Fibroblast of peridontal ligament (primary cell): ENCODE data around the gene SEMA5A.

Experiments
- DNase-seq: peaks from one replicate; pipeline ENCODE4 v3.0.0-alpha.2; 2010; ENCODE audit errors: extremely low read depth

SEMA5A gene

DNA sequence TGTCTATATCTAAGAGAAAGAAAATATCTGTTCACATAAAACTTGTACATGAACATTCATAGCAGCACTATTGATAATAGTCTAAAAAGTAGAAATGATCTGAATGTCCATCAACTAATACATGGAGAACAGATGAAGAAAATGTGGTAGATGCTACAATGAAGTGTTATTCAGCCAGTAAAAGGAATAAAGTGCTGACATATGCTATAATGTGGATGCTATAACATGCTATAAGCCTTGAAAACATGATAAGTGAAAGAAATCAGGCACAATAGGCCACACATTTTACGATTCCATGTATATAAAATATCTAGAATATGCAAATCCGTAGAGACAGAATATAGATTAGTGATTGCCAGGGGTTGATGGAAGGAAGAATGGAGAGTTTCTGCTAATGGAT is 146.8 kb downstream of the SEMA5A start:
- DNase-seq = no peak

- no peak for DNase-seq
Measured at GRCh38 chr5:9398227-9398626, 147.6 kb downstream of the SEMA5A start.

DNA sequence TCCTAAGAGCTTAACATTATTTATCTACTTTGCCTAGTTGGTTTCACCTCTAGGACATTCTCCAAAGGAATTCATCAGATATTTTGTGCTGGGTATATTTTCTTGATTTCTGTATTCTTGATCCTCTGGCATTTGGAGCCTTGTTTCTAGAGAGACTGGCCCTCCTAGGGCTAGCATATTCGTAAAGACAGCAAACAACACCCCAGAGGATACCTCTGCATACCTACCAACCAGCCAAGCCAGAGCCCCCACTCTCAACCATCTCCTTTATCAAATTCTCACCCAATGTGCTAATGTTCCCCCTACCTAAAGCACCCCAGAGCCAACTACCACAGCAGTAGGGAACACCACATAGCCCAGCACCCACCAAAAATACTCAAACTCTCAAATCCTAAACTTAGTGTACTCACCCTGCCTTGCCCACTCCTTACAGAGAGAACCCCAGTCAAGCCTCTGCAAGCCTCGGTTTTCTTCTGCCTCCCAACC is 149.5 kb downstream of the SEMA5A start:
- DNase-seq = no peak

GRCh38 chr5:9395706-9396105 is 150.2 kb downstream of the SEMA5A start:
- DNase-seq = peak; percentile 35

DNA sequence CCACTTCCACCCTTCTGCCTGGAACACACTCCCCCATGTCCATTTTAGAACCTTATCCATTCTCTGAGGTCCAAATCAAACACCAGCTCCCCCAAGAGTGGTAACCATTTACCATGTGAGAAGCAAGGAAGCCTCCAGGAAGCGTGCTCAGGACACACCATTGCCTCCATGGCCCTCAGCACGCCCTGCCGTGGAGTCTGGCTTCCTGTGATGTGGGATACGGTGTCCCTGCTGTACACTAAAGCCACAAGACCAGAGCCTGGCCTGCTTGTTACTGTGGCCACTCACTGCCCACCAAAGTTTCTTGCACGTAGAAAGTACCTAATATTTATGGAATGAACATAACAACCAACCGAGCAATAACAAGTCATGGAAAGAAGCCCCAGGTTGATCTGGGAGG is 151.7 kb downstream of the SEMA5A start:
- no peak for DNase-seq

- no peak for DNase-seq
Measured at GRCh38 chr5:9392625-9393024, 153.2 kb downstream of the SEMA5A start.

GRCh38 chr5:9391080-9391479 is 154.8 kb downstream of the SEMA5A start:
- DNase-seq = no peak

- no peak for DNase-seq
Measured at GRCh38 chr5:9390113-9390512, 155.8 kb downstream of the SEMA5A start.

DNA sequence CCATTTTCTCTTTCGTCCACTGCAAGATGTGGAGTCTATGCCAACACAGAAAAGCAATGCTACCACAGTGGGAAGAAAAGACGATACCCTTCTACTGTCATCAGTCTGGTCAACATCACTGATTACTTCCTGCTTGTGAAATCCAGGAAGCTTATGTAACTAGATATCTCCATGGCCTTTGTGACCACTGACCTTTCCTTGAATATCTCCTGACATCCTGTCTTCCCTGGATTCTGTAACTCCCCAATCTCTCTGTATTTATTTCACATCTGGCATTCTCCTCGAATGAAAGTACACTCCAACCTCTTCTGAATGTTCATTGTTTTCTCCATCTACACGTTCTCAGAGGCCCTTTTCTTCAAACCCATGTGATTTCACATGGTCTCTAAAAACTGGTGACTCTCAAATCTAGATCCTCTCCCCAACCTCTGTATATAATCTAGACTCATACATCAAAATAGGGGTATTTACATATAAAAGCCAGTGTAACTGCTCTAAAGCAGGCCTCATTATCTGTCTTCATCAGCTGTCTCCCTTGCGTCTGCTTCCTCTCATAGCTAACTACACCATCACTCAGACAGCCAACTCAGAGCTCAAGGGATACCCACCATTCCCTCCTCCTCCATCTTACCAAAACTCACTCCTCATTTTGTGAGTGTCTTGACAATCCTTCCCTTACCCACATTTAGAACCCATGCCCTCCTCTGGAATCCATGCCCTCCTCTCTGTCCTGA is 156.8 kb downstream of the SEMA5A start:
- DNase-seq = no peak

- peak; percentile 28 for DNase-seq
Measured at GRCh38 chr5:9387879-9388278, 158.0 kb downstream of the SEMA5A start.

DNA sequence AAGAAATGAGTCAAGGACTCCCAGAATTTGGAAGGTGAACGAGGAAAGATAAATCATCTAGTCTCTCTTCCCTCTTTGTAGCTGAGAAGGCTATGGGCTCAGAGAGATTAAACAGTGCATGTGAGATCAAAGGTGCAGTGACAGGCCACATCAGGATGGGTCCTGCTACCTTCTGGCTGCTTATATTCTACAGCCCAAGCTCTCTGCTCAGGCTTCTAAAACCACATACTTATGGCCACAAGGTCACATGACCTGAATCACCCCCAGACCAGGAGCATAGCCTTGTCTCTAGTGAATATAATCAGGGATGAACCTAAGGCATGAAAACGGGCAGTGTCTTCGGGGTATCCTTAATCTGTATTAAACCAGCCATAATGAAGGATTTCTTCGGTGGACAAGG is 158.9 kb downstream of the SEMA5A start:
- DNase-seq = no peak

- DNase-seq = no peak
Measured at GRCh38 chr5:9382522-9382921, 163.4 kb downstream of the SEMA5A start.

DNA sequence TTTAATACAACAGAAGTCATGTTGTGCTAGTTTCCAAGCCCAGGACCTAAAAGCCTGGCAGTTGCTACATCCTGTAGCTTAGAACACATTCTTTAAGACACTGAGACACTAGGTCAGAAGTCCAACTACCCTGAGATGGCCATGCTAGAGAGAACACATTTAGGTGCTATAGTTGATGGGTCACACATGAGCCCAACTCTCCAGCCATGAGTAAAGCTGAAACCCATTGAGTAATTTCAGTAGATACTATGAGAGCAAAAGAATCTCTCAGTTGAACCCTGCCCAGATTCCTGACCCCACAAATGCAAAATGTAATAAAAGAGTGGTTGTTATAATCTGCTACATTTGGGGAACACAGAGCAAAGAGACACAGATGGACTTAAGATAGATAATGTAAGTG is 164.4 kb downstream of the SEMA5A start:
- DNase-seq = no peak

- no peak for DNase-seq
Measured at GRCh38 chr5:9380109-9380508, 165.8 kb downstream of the SEMA5A start.

GRCh38 chr5:9376363-9377117 is 169.3 kb downstream of the SEMA5A start:
- peak; percentile 26 for DNase-seq

GRCh38 chr5:9375756-9376155 is 170.1 kb downstream of the SEMA5A start:
- DNase-seq = no peak

GRCh38 chr5:9374025-9374424 is 171.8 kb downstream of the SEMA5A start:
- no peak for DNase-seq

DNA sequence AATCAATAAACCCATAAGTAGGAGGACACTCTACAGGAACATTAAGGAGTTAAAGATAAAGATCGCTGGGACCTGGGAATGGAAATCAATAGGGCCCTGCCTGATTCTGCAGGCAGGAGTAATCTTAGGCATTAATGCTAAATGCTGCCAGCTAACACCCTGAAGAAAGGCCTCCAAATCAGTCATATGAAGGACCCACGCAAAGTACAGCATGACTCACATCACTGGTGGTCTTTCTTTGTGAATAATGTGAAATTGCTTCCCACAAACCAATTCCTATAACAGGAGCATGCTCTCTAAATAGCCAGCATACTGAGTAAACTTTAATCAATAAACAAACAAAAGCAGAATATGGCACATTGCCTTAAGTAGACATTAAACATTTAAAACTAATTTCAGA is 172.3 kb downstream of the SEMA5A start:
- DNase-seq = peak; percentile 54

GRCh38 chr5:9370256-9370655 is 175.6 kb downstream of the SEMA5A start:
- no peak for DNase-seq

- no peak for DNase-seq
Measured at GRCh38 chr5:9365512-9365911, 180.4 kb downstream of the SEMA5A start.

DNA sequence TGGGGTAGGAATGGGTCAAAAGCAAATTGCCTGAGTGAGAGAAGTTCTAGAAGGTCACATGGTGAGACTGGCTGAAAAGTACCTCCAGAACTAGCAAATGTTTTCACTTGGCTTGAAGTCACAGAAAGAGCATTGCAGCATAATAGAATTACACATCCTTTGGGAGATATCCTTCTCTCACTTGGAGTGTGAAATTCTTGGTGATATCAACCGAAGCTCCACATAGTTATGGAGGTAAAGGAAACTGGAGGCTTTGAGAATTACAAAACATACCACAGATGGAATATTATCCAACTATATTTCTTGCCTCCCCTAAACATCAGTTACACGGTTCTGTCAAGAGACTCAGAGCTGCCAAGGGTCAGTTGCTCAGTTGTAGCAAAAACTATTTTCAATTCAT is 182.4 kb downstream of the SEMA5A start:
- peak; percentile 29 for DNase-seq

DNA sequence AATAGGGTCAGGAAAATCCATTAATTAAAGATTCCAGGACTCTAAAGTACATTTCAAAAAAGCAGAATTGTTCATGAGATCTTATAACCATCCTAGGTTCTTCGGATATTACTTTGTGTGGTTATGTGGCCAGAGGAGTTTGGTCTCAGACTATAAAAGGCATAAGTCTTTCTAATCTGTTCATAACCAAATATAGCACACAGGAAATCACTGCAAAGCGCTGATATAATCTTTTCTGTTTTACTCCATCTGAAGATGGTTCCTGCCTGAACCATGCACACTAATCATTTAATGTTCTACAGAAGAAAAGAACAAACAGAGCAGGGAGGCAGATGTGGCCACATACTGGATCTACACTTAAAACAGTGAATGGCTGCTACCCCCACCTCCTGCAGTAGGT is 182.8 kb downstream of the SEMA5A start:
- DNase-seq = no peak

- no peak for DNase-seq
Measured at GRCh38 chr5:9362600-9362999, 183.3 kb downstream of the SEMA5A start.
